GM12878 (cell line): ENCODE data around the gene COL4A2.

Source experiments
- CTCF ChIP-seq, 3 experiments: IDR thresholded peaks in 2 of 3; conservative IDR thresholded peaks in 1 of 3; 2 replicates each; pipeline ENCODE4 v1.5.1; 2011; ENCODE audit warnings: low read depth in 3 of 3, low read length in 3 of 3, mild to moderate bottlenecking in 3 of 3, control low read depth in 2 of 3, moderate library complexity in 2 of 3, inconsistent platforms in 1 of 3, mixed read lengths in 1 of 3; ENCODE audit not compliant: control insufficient read depth in 2 of 3, insufficient read depth in 1 of 3; ENCODE audit errors: extremely low read depth in 1 of 3
- GABPA ChIP-seq: IDR thresholded peaks from 2 replicates; pipeline ENCODE4 v1.6.1; 2014; ENCODE audit warnings: antibody characterized with exemption, low read depth, mild to moderate bottlenecking, inconsistent platforms
- RBBP5 ChIP-seq: fragments of 200-600 bp; sonication (generic); conservative IDR thresholded peaks from 2 replicates; pipeline ENCODE4 v1.6.1; 2016
- REST ChIP-seq: IDR thresholded peaks from 2 replicates; pipeline ENCODE4 v1.6.1; 2012; ENCODE audit warnings: mild to moderate bottlenecking, low read depth, low read length

- TF ChIP-seq CTCF (IDR thresholded peaks at IDR 0.05 in 2 of 3, conservative IDR thresholded peaks at IDR 0.05 in 1 of 3; ENCODE audit: control insufficient read depth in 2 of 3, extremely low read depth in 1 of 3, insufficient read depth in 1 of 3, low read depth in 3 of 3, low read length in 3 of 3) (no peak), GABPA (no peak), REST (no peak), RBBP5 (no peak)
Observed at GRCh38 chr13:110438211-110438610, 131.1 kb downstream of the COL4A2 start.
